ENCODE measurements around the gene EFCAB9. TPM values are rescaled to one million over a fixed set of nuclear protein-coding genes. Genes with fewer than 3 reads are reported as not detected.

The EFCAB9 gene
- total RNA-seq, 1 experiment from 2014 or later, result not detected

DNA sequence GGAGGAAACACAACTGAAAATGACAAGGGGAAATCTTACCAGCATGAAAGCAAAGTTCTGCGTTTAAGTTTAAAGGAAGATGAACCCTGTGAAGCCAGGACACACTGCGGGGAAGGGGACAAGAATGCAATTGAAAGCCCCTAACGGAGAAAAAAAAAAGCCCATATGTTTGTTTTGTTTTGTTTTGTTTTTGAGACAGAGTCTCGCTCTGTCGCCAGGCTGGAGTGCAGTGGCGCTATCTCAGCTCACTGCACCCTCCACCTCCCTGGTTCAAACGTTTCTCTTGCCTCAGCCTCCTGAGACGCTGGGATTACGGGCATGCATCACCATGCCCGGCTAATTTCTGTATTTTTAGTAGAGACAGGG lies 8.9 kb upstream of the EFCAB9 start:
- H3K9me3 ChIP-seq (ENCODE audit: control insufficient read depth, low read depth, low read length), result no peaks in the 10 kb centered on the region
- no peaks in the 10 kb centered on the region; the same call in 1 of the 2 replicates for H3K27me3 ChIP-seq (ENCODE audit: insufficient read depth, low read length)
- H4K91ac ChIP-seq (ENCODE audit: insufficient read length, low read depth, low read length), result no peak overlapping the region
- H3K14ac ChIP-seq (ENCODE audit: insufficient read depth, low read length), result no peak overlapping the region
- H2BK12ac ChIP-seq (ENCODE audit: insufficient read length, low read depth, low read length), result no peak overlapping the region
- H3K9me3 Mint-ChIP-seq, result no peaks in the 10 kb centered on the region
- H3K79me1 ChIP-seq (ENCODE audit: insufficient read depth, low read depth, low read length, poor library complexity, severe bottlenecking), result no peaks in the 10 kb centered on the region
- no peak for DNase-seq
- H3K79me2 ChIP-seq (ENCODE audit: insufficient read depth, low read length), result peaks cover 4% of the 10 kb centered on the region; the same call in 1 of the 2 replicates
- H3K9ac ChIP-seq (ENCODE audit: extremely low read depth, insufficient read length, low read length), result no peak overlapping the region
- no peak overlapping the region for H2AFZ ChIP-seq (ENCODE audit: low read length)
- no peak overlapping the region for H2BK120ac ChIP-seq (ENCODE audit: low read depth, low read length, poor library complexity, severe bottlenecking)
- peaks cover 18% of the 10 kb centered on the region for H3K23me2 ChIP-seq (ENCODE audit: insufficient read length, low read depth, low read length, poor library complexity, severe bottlenecking)
- no peak overlapping the region for H4K5ac ChIP-seq (ENCODE audit: insufficient read length, low read depth, low read length)
- no peak overlapping the region for H3K23ac ChIP-seq (ENCODE audit: insufficient read length, low read depth, low read length)
- no peak overlapping the region for H3K4ac ChIP-seq (ENCODE audit: low read depth, low read length)
- no peaks in the 10 kb centered on the region for H4K20me1 ChIP-seq (ENCODE audit: control insufficient read depth, insufficient read depth, insufficient read length)
- H4K8ac ChIP-seq (replicated peaks; ENCODE audit: insufficient read length, low read depth, low read length), result no peak overlapping the region
- H3K56ac ChIP-seq (ENCODE audit: insufficient read length, low read depth, low read length), result no peak overlapping the region
- H2AK5ac ChIP-seq (ENCODE audit: insufficient read length, low read length), result no peak overlapping the region
- no peak overlapping the region for H3T11ph ChIP-seq (ENCODE audit: low read length)
- peak overlapping the region in 1 of 3 experiments; percentile 30; a peak in 2 of 7 replicates for H3K27ac Mint-ChIP-seq
- no CpG with 5 or more reads among the region's 10 CpGs for WGBS (ENCODE audit: extremely low coverage, insufficient read length, low lambda C conversion rate)
- no peak overlapping the region for H2BK15ac ChIP-seq (ENCODE audit: low read depth, low read length)
- no peak overlapping the region for H3K18ac ChIP-seq (ENCODE audit: insufficient read length, low read depth, low read length)
- H3K36me3 Mint-ChIP-seq (ENCODE audit: insufficient read depth in 1 of 3, low read depth in 3 of 3), result peaks cover 3 to 4% (median 3%) of the 10 kb centered on the region in 3 experiments; a peak in 3 of 7 replicates
- H3K27me3 Mint-ChIP-seq (ENCODE audit: low read depth), result peaks cover 10% of the 10 kb centered on the region
- H3K4me2 ChIP-seq (ENCODE audit: insufficient read depth, insufficient read length, low read length), result no peak overlapping the region
- no peak overlapping the region for H3K27ac ChIP-seq (ENCODE audit: insufficient read length, low read depth, low read length)
- H2BK20ac ChIP-seq (ENCODE audit: low read depth, low read length, poor library complexity, severe bottlenecking), result no peak overlapping the region
- H3K4me3 Mint-ChIP-seq, result no peak overlapping the region; a peak in 1 of 5 replicates
- H3K4me1 Mint-ChIP-seq, result peaks cover 25 to 28% of the 10 kb centered on the region in 2 experiments
- peaks cover 4% of the 10 kb centered on the region; the same call in 1 of the 2 replicates for H3K4me1 ChIP-seq (ENCODE audit: insufficient read depth, low read length)
- H2BK5ac ChIP-seq (ENCODE audit: insufficient read length, low read length), result no peak overlapping the region
- no peak for TF ChIP-seq CTCF (conservative IDR thresholded peaks at IDR 0.05)

All from H9 (cell line).